Spleen (tissue), 7 donors: ENCODE data around the gene SMIM7.

Source experiments
- POLR2AphosphoS5 ChIP-seq, 3 donors: sonication (generic); formaldehyde crosslinking; IDR thresholded peaks; one replicate each; pipeline ENCODE4 v1.5.1; 2017; ENCODE audit warnings: antibody characterized with exemption in 3 of 3
- TF ChIP-seq, protein P1 (sequence below), 11 experiments: fragments of 200-600 bp in 7 of 11; fragments of 450-650 bp in 4 of 11; sonication (generic) in 4 of 11; IDR thresholded peaks in 8 of 11; conservative IDR thresholded peaks in 3 of 11; 1 replicate in 7 of 11; 2 replicates in 4 of 11; pipeline versions ENCODE4 v1.4.0 to v1.8.0; 2016 to 2021; ENCODE audit warnings: antibody characterized with exemption in 11 of 11, inconsistent platforms in 4 of 11, mild to moderate bottlenecking in 1 of 11
- donor health status: DM: no; HTN: no; CAD: no; lungs with moderate emphysema.
- donor health status: DM: no; HTN: no; CAD: no.
- donor health status: DM: no; HTN: no; CAD: no.

DNA sequence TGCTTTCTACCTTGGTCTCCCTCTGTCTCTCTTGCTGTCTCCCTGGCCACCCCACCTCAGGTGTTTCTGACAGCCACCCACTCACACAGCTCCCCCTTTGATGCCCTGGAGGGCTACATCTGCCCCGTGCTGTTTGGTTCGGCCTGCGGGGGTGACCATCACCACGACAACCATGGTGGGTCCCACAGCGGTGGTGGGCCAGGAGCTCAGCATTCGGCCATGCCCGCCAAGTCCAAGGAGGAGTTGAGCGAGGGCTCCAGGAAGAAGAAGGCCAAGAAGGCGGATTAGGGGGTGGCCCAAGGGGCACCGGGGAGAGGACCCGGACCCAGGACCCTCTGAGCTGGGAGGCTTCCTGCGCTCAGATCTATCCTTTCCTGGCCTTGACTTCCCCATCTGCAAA, 28.1 kb upstream of the SMIM7 start:
- TF ChIP-seq, protein P1, sequence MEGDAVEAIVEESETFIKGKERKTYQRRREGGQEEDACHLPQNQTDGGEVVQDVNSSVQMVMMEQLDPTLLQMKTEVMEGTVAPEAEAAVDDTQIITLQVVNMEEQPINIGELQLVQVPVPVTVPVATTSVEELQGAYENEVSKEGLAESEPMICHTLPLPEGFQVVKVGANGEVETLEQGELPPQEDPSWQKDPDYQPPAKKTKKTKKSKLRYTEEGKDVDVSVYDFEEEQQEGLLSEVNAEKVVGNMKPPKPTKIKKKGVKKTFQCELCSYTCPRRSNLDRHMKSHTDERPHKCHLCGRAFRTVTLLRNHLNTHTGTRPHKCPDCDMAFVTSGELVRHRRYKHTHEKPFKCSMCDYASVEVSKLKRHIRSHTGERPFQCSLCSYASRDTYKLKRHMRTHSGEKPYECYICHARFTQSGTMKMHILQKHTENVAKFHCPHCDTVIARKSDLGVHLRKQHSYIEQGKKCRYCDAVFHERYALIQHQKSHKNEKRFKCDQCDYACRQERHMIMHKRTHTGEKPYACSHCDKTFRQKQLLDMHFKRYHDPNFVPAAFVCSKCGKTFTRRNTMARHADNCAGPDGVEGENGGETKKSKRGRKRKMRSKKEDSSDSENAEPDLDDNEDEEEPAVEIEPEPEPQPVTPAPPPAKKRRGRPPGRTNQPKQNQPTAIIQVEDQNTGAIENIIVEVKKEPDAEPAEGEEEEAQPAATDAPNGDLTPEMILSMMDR (IDR thresholded peaks at IDR 0.05 in 8 of 11, conservative IDR thresholded peaks at IDR 0.05 in 3 of 11): no peak
- no peak for TF ChIP-seq POLR2AphosphoS5 (IDR thresholded peaks at IDR 0.05)
